Measurements from ENCODE around the gene KCNG4. TPM values are rescaled to one million over a fixed set of nuclear protein-coding genes. Genes with fewer than 3 reads are reported as not detected.

The KCNG4 gene
- total and polyA plus RNA-seq, 2 donors (not counting 3 experiments of a cell fraction or from before 2014, with no cell fraction given) = not detected

- POLR2A ChIA-PET = no interaction called here
- no TSS peak for BruUV-seq (replicated peaks)
- intact Hi-C loops (cut with micrococcal nuclease) (no loop called here), dilution Hi-C loops (cut with MboI; ENCODE audit: extremely low pct_ligation_motif_present, low sequenced_read_pairs) (no loop called here)
- Histone ChIP-seq H3K4me1 (ENCODE audit: control insufficient read depth, extremely low read depth, insufficient read depth, low read length) (no peaks in the 10 kb centered on the region), H3K9me1 (replicated peaks; ENCODE audit: control insufficient read depth, extremely low read depth, insufficient read depth, low read length) (no peaks in the 10 kb centered on the region), H3K4me2 (ENCODE audit: insufficient read depth, low read length) (no peak overlapping the region), H3K9ac (replicated peaks; ENCODE audit: extremely low read depth, insufficient read depth, low read length) (no peak overlapping the region), H2AFZ (ENCODE audit: low read depth, low read length) (no peak overlapping the region), H3K4me3 (replicated peaks in 1 of 3; ENCODE audit: insufficient read depth in 1 of 3, low read depth in 1 of 3, low read length in 3 of 3) (no peak overlapping the region), H4K20me1 (replicated peaks; ENCODE audit: control insufficient read depth, extremely low read depth, insufficient read depth, low read length) (no peaks in the 10 kb centered on the region), H3K27me3 (ENCODE audit: control insufficient read depth in 2 of 2, insufficient read depth in 2 of 2, low read length in 2 of 2) (peaks cover 0 to 2% of the 10 kb centered on the region in 2 experiments), H3K36me3 (ENCODE audit: control insufficient read depth in 2 of 2, extremely low read depth in 1 of 2, insufficient read depth in 2 of 2, low read length in 2 of 2) (no peaks in the 10 kb centered on the region), H3K79me2 (ENCODE audit: control insufficient read depth, insufficient read depth, low read length) (no peaks in the 10 kb centered on the region), H3K9me3 (replicated peaks; ENCODE audit: control insufficient read depth, insufficient read depth, low read length) (no peaks in the 10 kb centered on the region), H3K27ac (ENCODE audit: insufficient read depth, low read depth, low read length) (no peak overlapping the region)
- TF ChIP-seq MAX (IDR thresholded peaks at IDR 0.05; ENCODE audit: insufficient read depth, insufficient read length) (no peak), POLR2AphosphoS5 (IDR thresholded peaks at IDR 0.05; ENCODE audit: insufficient read depth, low read depth, low read length) (no peak), POLR2A (IDR thresholded peaks at IDR 0.05; ENCODE audit: low read depth, low read length) (no peak), JUN (IDR thresholded peaks at IDR 0.05; ENCODE audit: borderline replicate concordance, insufficient read depth, insufficient read length, low read depth) (no peak), EZH2 (IDR thresholded peaks at IDR 0.05; ENCODE audit: borderline replicate concordance, low read depth, low read length, severe bottlenecking) (no peak), FOS (IDR thresholded peaks at IDR 0.05; ENCODE audit: borderline replicate concordance, insufficient read depth, low read length) (no peak), CTCF (IDR thresholded peaks at IDR 0.05; ENCODE audit: extremely low read depth in 1 of 2, insufficient read depth in 1 of 2, low read depth in 1 of 2, low read length in 2 of 2) (no peak)
- DNase-seq (ENCODE audit: low read depth, low spot score) = no peak
- FAIRE-seq = no peak
- CTCF ChIA-PET = interaction anchor here (1.1 to 1.9 kb wide), 2 partner anchors 8 to 9 kb away, joined by 3 to 11 read pairs; no protein-coding TSS in a partner anchor
Observed at GRCh38 chr16:84268291-84269040, 28.7 kb upstream of the KCNG4 start.
